ENCODE data around the gene ZNF668. TPM values are rescaled to one million over a fixed set of nuclear protein-coding genes. Genes with fewer than 3 reads are reported as not detected.
"Not testable (repeated sequence)": the region's sequence is repeated elsewhere in the genome, so short reads cannot be mapped to it uniquely, and the experiment has no call there.

ZNF668 gene
- total RNA-seq, 4 donors from 2014 or later: 8.6 to 14.9 (median 10.7) TPM

- Histone ChIP-seq H3K4me1 (peaks cover 18 to 57% (median 22%) of the 10 kb centered on the region in 3 donors), H3K36me3 (peaks cover 17 to 34% (median 21%) of the 10 kb centered on the region in 3 donors), H3K27ac (peak overlapping the region in 2 of 4 donors; percentile 88 to 96), H3K9me3 (no peaks in the 10 kb centered on the region), H3K27me3 (no peaks in the 10 kb centered on the region), H3K4me3 (no peak overlapping the region)
- no peak for DNase-seq
- TF ChIP-seq CTCF (IDR thresholded peaks at IDR 0.05) (no peak), POLR2A (IDR thresholded peaks at IDR 0.05) (no peak)
- 86 to 91% methylated on average over 5 to 6 of the region's 6 CpGs for WGBS, 2 donors
- intact Hi-C loops (cut with DNase I): no loop called here
These were observed 33.4 kb upstream of the ZNF668 start for GRCh38 chr16:31107465-31107867.

- TF ChIP-seq POLR2A (IDR thresholded peaks at IDR 0.05) (no peak), CTCF (IDR thresholded peaks at IDR 0.05) (no peak)
- intact Hi-C loops (cut with DNase I): no loop called here
- no peak overlapping the region for H3K27ac ChIP-seq
These were observed 32.7 kb upstream of the ZNF668 start for GRCh38 chr16:31106509-31107464.

GRCh38 chr16:31105677-31106213, 31.7 kb upstream of the ZNF668 start:
- peaks cover 7 to 17% (median 9%) of the 10 kb centered on the region in 3 donors for H3K36me3 ChIP-seq
- H3K4me1 ChIP-seq: peaks cover 13 to 40% (median 18%) of the 10 kb centered on the region in 3 donors
- WGBS, 2 donors: 8 to 12% methylated on average over 25 to 27 of the region's 33 CpGs
- peak overlapping the region in 3 of 4 donors; percentile 17 to 48 (median 21) for H3K4me3 ChIP-seq
- no peak for TF ChIP-seq POLR2A (IDR thresholded peaks at IDR 0.05)
- peak; percentile 71 to 89 (median 76) for TF ChIP-seq CTCF (IDR thresholded peaks at IDR 0.05)
- H3K9me3 ChIP-seq: no peaks in the 10 kb centered on the region
- no peak for DNase-seq
- H3K27ac ChIP-seq: peak overlapping the region; percentile 66 to 74 (median 69)
- intact Hi-C loops (cut with DNase I): no loop called here
- no peaks in the 10 kb centered on the region for H3K27me3 ChIP-seq

More at GRCh38 chr16:31106509-31107464, 32.7 kb upstream of the ZNF668 start:
- Histone ChIP-seq H3K27me3 (no peaks in the 10 kb centered on the region), H3K4me1 (peaks cover 13 to 51% (median 18%) of the 10 kb centered on the region in 3 donors), H3K9me3 (no peaks in the 10 kb centered on the region), H3K4me3 (no peak overlapping the region), H3K36me3 (peaks cover 13 to 27% (median 15%) of the 10 kb centered on the region in 3 donors)
- no peak for DNase-seq
- 87 to 90% methylated on average over 22 to 27 of the region's 28 CpGs for WGBS, 2 donors

GRCh38 chr16:31100876-31101641, 27.0 kb upstream of the ZNF668 start:
- H3K27me3 ChIP-seq; DNase-seq; H3K4me3 ChIP-seq; intact Hi-C loops (cut with DNase I); H3K9me3 ChIP-seq; H3K27ac ChIP-seq; H3K36me3 ChIP-seq; H3K4me1 ChIP-seq: not testable (repeated sequence)
- WGBS, 2 donors: 83 to 85% methylated on average over 13 of the region's 13 CpGs

GRCh38 chr16:31099860-31100638, 26.0 kb upstream of the ZNF668 start:
- intact Hi-C loops (cut with DNase I): no loop called here
- H3K27ac ChIP-seq: no peak overlapping the region
- 47 to 100% methylated on average over 1 to 2 of the region's 4 CpGs for WGBS, 2 donors

More at GRCh38 chr16:31099860-31100638, 26.0 kb upstream of the ZNF668 start:
- TF ChIP-seq POLR2A (IDR thresholded peaks at IDR 0.05) (no peak), CTCF (IDR thresholded peaks at IDR 0.05) (no peak)
- no peak overlapping the region for H3K4me3 ChIP-seq
- H3K9me3 ChIP-seq: no peaks in the 10 kb centered on the region
- H3K4me1 ChIP-seq: peaks cover 0 to 12% (median 2%) of the 10 kb centered on the region in 3 donors
- DNase-seq: no peak
- no peaks in the 10 kb centered on the region for H3K27me3 ChIP-seq
- no peaks in the 10 kb centered on the region for H3K36me3 ChIP-seq
